Astrocyte of the spinal cord (primary cell): ENCODE measurements around the gene ODAD3.
"Not testable (repeated sequence)": the region's sequence is repeated elsewhere in the genome, so short reads cannot be mapped to it uniquely, and the experiment has no call there.

Experiments
- DNase-seq: peaks from one replicate; pipeline ENCODE4 v3.0.0; 2011; ENCODE audit warnings: low read depth, low spot score
- H3K4me3 ChIP-seq: 2 replicates; pipeline ENCODE4 v1.5.1; 2011; ENCODE audit warnings: low read depth, mild to moderate bottlenecking, low read length, moderate library complexity
- in situ Hi-C: cut with HindIII; loops from 2 replicates; pipeline ENCODE4 v1.10.0; 2017; ENCODE audit warnings: low sequenced_read_pairs
- TF ChIP-seq, protein P1 (sequence below): IDR thresholded peaks from 2 replicates; pipeline ENCODE4 v1.5.1; 2012; ENCODE audit warnings: low read depth, mild to moderate bottlenecking, low read length, inconsistent platforms

The ODAD3 gene

DNA sequence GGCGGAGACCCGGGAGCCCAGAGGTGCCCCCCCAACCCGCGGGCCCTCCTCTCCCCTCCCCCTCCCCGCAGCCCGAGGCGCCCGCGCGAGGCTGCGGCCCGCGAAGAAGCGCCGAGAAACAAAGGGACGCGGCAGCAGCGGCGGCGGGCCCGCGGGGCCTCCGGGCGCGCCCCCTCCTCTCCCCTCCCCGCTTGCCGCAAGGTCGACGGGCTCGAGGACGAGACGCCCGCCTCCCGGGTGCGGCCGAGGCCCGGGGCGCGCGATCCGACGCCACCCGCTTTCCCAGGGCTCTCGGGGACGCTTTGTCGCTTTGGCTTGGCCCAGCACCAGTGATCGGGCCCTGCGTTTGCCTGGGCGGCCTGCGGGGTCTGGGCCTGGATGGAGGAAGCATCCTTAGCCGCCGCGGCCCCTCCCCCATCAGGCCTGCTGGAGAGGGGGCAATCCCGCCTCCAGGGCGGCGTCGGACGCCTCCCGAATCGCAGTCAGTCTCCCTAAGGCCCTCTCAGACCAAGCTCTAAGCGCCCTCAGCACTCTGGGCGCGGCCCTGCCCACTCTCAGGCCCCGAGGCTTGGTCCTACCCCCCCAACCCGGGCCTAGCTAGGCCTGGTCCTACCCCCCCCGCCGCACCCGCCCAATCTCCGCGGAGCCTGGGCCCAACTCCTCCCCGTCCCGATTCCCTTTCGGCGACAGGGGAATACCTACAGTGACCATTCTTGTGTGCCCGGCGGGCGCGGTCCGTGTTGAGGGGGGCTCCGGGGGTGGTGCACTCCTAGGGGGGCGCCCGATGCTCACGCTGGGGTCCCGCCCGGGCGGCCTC, 45.2 kb upstream of the ODAD3 start:
- TF ChIP-seq, protein P1, sequence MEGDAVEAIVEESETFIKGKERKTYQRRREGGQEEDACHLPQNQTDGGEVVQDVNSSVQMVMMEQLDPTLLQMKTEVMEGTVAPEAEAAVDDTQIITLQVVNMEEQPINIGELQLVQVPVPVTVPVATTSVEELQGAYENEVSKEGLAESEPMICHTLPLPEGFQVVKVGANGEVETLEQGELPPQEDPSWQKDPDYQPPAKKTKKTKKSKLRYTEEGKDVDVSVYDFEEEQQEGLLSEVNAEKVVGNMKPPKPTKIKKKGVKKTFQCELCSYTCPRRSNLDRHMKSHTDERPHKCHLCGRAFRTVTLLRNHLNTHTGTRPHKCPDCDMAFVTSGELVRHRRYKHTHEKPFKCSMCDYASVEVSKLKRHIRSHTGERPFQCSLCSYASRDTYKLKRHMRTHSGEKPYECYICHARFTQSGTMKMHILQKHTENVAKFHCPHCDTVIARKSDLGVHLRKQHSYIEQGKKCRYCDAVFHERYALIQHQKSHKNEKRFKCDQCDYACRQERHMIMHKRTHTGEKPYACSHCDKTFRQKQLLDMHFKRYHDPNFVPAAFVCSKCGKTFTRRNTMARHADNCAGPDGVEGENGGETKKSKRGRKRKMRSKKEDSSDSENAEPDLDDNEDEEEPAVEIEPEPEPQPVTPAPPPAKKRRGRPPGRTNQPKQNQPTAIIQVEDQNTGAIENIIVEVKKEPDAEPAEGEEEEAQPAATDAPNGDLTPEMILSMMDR = no peak

DNA sequence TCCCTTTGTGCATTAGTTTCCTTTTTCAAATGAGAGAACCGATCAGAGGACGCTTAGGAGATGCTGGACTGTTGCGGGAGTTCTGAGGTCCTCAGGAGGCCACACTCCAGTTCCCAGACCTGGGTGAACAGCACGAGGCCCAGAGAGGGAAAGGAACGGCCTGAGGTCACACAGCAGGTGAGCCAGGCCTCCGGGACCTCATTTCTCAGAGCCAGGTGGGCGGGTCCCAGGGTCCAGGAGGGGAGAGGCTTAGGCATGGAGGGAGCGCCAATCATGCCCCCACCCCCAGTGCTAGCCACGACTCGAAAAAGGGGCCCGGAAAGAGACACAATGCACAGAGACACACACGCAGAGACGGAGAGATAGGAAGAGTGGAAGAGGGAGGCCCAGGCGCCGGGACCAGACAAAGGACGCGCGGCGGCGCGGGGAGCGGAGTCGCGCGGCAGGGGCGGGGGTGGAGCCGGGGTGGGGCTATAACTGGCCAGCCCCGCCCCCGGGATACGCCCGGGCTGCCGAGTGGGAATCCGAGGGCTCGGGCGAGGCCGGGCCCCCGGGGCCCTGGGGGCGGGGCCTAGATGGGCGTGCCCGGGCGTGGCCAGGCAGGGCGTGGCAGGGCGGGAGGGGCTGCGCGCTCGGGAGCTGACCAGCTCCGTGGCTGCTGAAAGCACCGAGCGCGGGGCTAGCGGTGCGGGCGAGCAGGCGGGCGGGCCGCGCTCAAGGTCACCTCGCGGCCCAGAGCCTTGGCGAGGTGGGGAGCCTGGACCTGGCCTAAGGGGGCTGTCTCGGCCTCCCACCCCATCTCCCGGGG, 44.4 kb upstream of the ODAD3 start:
- DNase-seq = no peak
- H3K4me3 ChIP-seq = no peak overlapping the region
- TF ChIP-seq, protein P1 = no peak
- in situ Hi-C loops = no loop called here

More for the DNA sequence above, 45.2 kb upstream of the ODAD3 start:
- no peak overlapping the region for H3K4me3 ChIP-seq
- in situ Hi-C loops = no loop called here
- no peak for DNase-seq

DNA sequence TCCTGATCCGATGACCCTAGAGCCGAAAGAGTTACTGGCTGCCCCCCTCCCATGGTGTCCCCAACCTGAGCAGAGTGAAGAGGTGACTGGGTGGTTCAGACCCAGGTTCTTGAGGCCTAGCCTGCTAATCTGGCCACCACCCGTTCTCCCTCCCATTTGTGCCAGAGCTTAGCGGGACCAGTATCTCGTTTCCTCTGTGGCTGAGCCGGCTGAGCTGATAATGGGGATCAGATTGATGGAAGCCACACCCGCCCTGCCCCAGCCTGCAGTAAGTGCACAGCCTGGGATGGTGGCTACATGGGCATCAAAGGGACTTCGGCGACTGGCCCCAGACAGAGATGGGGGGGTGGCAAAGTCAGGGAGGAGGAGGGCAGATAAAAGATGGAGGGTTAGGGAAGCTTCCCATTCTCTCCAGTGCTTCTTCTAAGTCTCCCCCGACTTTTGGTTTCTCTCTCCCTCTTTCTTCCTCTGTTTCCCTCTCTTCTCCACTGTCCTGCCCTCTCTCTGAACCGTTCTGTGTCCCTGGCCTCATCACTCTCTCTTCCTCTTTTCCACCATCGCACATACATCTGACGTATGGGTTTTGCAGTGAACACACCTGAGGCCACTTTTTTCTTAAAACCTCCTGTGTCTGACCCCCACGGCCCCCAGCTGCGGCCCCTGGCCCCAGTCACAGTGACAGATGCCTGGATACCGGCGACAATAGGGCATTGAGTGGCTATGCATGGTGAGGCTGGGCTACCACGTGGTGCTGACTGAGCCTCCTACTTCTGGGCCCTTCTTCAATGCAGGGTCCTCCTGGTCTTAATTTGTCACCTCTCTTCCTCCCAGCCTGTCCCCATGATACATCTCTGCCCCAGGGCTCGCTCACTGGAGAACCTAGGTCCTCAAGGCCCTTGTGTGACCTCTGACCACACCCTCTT, 43.5 kb upstream of the ODAD3 start:
- in situ Hi-C loops = no loop called here
- no peak overlapping the region for H3K4me3 ChIP-seq
- TF ChIP-seq, protein P1 = no peak
- DNase-seq = no peak

DNA sequence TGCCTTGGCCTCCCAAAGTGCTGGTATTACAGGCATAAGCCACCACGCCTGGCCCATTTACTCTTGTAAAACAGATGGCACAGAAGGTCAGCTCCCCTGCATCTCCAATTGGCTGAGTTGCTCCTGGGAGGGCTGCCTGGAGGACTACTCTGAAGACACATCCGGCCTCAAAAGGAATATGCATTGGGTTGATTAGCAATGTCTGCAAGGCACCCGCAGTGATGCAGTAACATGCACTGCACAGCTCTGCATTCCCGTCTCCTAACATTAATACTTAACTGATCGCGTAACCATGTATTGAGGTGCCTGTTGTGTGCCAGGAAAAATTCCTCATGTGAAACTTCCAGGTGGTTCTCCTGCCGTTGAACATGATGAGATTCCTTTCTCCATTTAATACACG, 40.9 kb upstream of the ODAD3 start:
- TF ChIP-seq, protein P1 = no peak
- in situ Hi-C loops = no loop called here
- no peak overlapping the region for H3K4me3 ChIP-seq
- DNase-seq = no peak

DNA sequence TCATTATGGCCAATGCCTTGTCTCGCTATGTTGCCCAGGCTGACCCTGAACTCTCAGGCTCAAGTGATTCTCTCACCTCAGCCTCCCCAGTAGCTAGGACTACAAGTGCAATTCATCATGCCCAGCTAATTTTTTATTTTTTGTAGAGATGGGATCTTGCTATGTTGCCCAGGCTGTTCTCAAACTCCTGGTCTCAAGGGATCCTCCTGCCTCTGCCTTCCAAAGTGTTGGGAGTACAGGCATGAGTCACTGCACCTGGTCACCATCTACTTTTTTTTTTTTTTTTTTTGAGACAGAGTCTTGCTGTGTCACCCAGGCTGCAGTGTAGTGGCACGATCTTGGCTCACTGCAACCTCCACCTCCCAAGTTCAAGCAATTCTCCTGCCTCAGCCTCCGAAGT, 40.4 kb upstream of the ODAD3 start:
- H3K4me3 ChIP-seq, DNase-seq, in situ Hi-C loops: not testable (repeated sequence)

DNA sequence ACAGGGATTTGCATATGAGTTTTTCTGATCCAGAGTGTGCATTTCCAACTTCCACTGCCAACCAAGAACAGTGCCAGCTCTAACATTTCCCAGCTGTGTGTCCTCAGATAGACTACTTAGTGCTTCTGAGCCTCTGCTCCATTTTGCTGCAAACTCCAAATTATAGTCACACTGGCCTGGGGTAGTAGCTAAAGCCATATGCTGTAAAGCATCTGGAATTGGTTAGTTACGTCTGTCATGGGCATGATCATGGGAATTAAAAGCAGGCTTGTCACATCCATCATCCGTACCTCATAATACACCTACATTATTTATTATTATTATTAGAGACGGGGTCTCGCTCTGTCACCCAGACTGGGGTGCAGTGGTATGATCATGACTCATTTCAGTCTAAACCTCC, 38.8 kb upstream of the ODAD3 start:
- DNase-seq = no peak
- in situ Hi-C loops = no loop called here
- TF ChIP-seq, protein P1 = no peak
- no peak overlapping the region for H3K4me3 ChIP-seq

DNA sequence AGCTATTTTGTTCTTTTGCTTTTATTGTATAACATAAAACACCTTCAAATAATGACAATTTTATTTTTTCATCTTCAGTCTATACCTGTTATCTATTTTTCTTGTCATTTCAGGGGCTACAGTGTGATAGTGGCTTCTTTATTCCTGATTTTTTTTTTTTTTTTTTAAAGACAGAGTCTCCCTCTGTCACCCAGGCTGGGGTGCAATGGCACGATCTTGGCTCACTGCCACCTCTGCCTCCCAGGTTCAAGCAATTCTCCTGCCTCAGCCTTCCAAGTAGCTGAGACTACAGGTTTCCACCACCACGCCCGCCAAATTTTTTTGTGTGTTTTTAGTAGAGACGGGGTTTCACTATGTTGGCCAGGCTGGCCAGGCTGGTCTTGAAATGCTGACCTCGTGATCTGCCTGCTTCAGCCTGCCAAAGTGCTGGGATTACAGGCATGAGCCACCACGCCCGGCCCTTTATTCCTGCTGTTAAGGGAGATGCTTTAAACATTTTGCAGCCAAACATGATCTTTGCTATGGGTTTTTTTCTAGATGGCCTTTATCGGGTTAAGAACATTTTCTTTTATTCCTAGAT, 33.4 kb upstream of the ODAD3 start:
- in situ Hi-C loops, DNase-seq, H3K4me3 ChIP-seq: not testable (repeated sequence)
